Peyer's patch (tissue), 4 donors: ENCODE results near the gene TOR4A. TPM values are rescaled to one million over a fixed set of nuclear protein-coding genes. Genes with fewer than 3 reads are reported as not detected.
"Not testable (repeated sequence)": the region's sequence is repeated elsewhere in the genome, so short reads cannot be mapped to it uniquely, and the experiment has no call there.

Experiments used
- DNase-seq, 3 donors: peaks; one replicate each; pipeline ENCODE4 v3.0.0-alpha.2; 2017 to 2019
- H3K27ac ChIP-seq, 4 donors: fragments of 200-600 bp; sonication (generic); one replicate each; pipeline ENCODE4 v1.5.1; 2016 to 2019
- H3K27me3 ChIP-seq, 2 donors: fragments of 200-600 bp; sonication (generic); one replicate each; pipeline ENCODE4 v1.5.1; 2019
- H3K36me3 ChIP-seq, 3 donors: fragments of 200-600 bp; sonication (generic); one replicate each; pipeline ENCODE4 v1.5.1; 2016 to 2019
- H3K4me1 ChIP-seq, 4 donors: fragments of 200-600 bp; sonication (generic); one replicate each; pipeline ENCODE4 v1.5.1; 2016 to 2019
- H3K4me3 ChIP-seq, 4 donors: fragments of 200-600 bp; sonication (generic); 1 replicate in 3 of 4; 2 replicates in 1 of 4; pipeline ENCODE4 v1.5.1; 2016 to 2019; ENCODE audit warnings: mild to moderate bottlenecking in 1 of 4
- H3K9me3 ChIP-seq, 4 donors: fragments of 200-600 bp; sonication (generic); one replicate each; pipeline ENCODE4 v1.5.1; 2016 to 2019; ENCODE audit warnings: mild to moderate bottlenecking in 1 of 4
- CTCF ChIP-seq, 6 experiments: fragments of 450-650 bp in 4 of 6; fragments of 200-600 bp in 2 of 6; sonication (generic) in 1 of 6; IDR thresholded peaks; one replicate each; pipeline ENCODE4 v1.5.1; 2017 to 2019; ENCODE audit warnings: antibody characterized with exemption in 6 of 6, mild to moderate bottlenecking in 3 of 6, moderate library complexity in 1 of 6
- POLR2A ChIP-seq, 2 donors: fragments of 450-650 bp; IDR thresholded peaks; one replicate each; pipeline ENCODE4 v1.5.1; 2017; ENCODE audit warnings: antibody characterized with exemption in 2 of 2, mild to moderate bottlenecking in 2 of 2, moderate library complexity in 2 of 2
- total RNA-seq, 4 donors: library from RNA; depleted of rRNA; stranded (reverse); fragments of >200 nt; gene quantifications; one replicate each; pipeline ENCODE4 v1.1.0, GENCODE V29; 2016

The TOR4A gene
- total RNA-seq, 4 donors from 2014 or later = 33.8 to 45.7 (median 39.2) TPM

- TF ChIP-seq CTCF (IDR thresholded peaks at IDR 0.05) (peak in 3 of 6 experiments; percentile 8 to 20 (median 15)), POLR2A (IDR thresholded peaks at IDR 0.05) (peak; percentile 100)
- H3K27me3 ChIP-seq = no peaks in the 10 kb centered on the region
- peak; percentile 98 to 99 (median 98) for DNase-seq
- no peaks in the 10 kb centered on the region for H3K9me3 ChIP-seq
- peak within 1 kb of the TSS; percentile 80 to 99 (median 86) for H3K4me3 ChIP-seq
- H3K27ac ChIP-seq = peak within 1 kb of the TSS; percentile 95 to 100 (median 100)
- H3K36me3 ChIP-seq = peaks cover 0 to 19% (median 0%) of the 10 kb centered on the region in 3 donors
- H3K4me1 ChIP-seq = peaks cover 8 to 61% (median 12%) of the 10 kb centered on the region in 4 donors
These were observed 36.6 kb upstream of the TOR4A start, which contains the start of gene TUBB4B for GRCh38 chr9:137240841-137241489. TUBB4B (plus strand) TSS chr9:137241287; CDS start chr9:137241361, 74 bp downstream.

- peaks cover 5 to 54% (median 7%) of the 10 kb centered on the region in 4 donors for H3K4me1 ChIP-seq
- peak; percentile 39 to 86 (median 83) for DNase-seq
- TF ChIP-seq CTCF (IDR thresholded peaks at IDR 0.05) = peak in 1 of 6 experiments; percentile 1
- TF ChIP-seq POLR2A (IDR thresholded peaks at IDR 0.05) = peak; percentile 12 to 20
- no peaks in the 10 kb centered on the region for H3K9me3 ChIP-seq
- peaks cover 0 to 19% (median 0%) of the 10 kb centered on the region in 3 donors for H3K36me3 ChIP-seq
- no peaks in the 10 kb centered on the region for H3K27me3 ChIP-seq
- peak overlapping the region; percentile 93 to 100 (median 97) for H3K27ac ChIP-seq
- H3K4me3 ChIP-seq = peak overlapping the region; percentile 70 to 99 (median 86)
These were observed 35.8 kb upstream of the TOR4A start for GRCh38 chr9:137241490-137242268.

- TF ChIP-seq POLR2A (IDR thresholded peaks at IDR 0.05) (peak in 1 of 2 donors; percentile 24), CTCF (IDR thresholded peaks at IDR 0.05) (no peak)
- Histone ChIP-seq H3K4me1 (peaks cover 0 to 45% (median 2%) of the 10 kb centered on the region in 4 donors), H3K27ac (peak overlapping the region in 3 of 4 donors; percentile 93 to 100 (median 95)), H3K36me3 (peaks cover 0 to 19% (median 0%) of the 10 kb centered on the region in 3 donors), H3K9me3 (no peaks in the 10 kb centered on the region), H3K27me3 (no peaks in the 10 kb centered on the region), H3K4me3 (peak overlapping the region; percentile 70 to 99 (median 86))
- no peak for DNase-seq
These were observed 35.0 kb upstream of the TOR4A start for GRCh38 chr9:137242269-137243203.

- Histone ChIP-seq H3K36me3 (peaks cover 0 to 19% (median 0%) of the 10 kb centered on the region in 3 donors), H3K4me3 (peak overlapping the region in 2 of 4 donors; percentile 70 to 99), H3K27ac (peak overlapping the region in 1 of 4 donors; percentile 30), H3K4me1 (peaks cover 0 to 38% (median 0%) of the 10 kb centered on the region in 4 donors)
- H3K27me3 ChIP-seq, DNase-seq, H3K9me3 ChIP-seq: not testable (repeated sequence)
These were observed 34.3 kb upstream of the TOR4A start for GRCh38 chr9:137243266-137243625.

- peak overlapping the region in 2 of 4 donors; percentile 70 to 99 for H3K4me3 ChIP-seq
- peaks cover 0 to 34% (median 0%) of the 10 kb centered on the region in 4 donors for H3K4me1 ChIP-seq
- TF ChIP-seq POLR2A (IDR thresholded peaks at IDR 0.05) (peak; percentile 9 to 19), CTCF (IDR thresholded peaks at IDR 0.05) (no peak)
- peaks cover 0 to 19% (median 0%) of the 10 kb centered on the region in 3 donors for H3K36me3 ChIP-seq
- no peak for DNase-seq
- peak overlapping the region in 1 of 4 donors; percentile 30 for H3K27ac ChIP-seq
- H3K9me3 ChIP-seq = no peaks in the 10 kb centered on the region
- H3K27me3 ChIP-seq = no peaks in the 10 kb centered on the region
These were observed 33.7 kb upstream of the TOR4A start for GRCh38 chr9:137243626-137244485.
